Lower leg skin (tissue), 3 donors: ENCODE results near the gene ASB1.

Experiments used
- POLR2A ChIP-seq, 2 donors: fragments of 450-650 bp; IDR thresholded peaks; one replicate each; pipeline ENCODE4 v1.6.1; 2016 to 2017; ENCODE audit warnings: antibody characterized with exemption in 2 of 2, mild to moderate bottlenecking in 1 of 2, moderate library complexity in 1 of 2
- TF ChIP-seq, protein P1 (sequence below), 3 donors: fragments of 450-650 bp; IDR thresholded peaks; one replicate each; pipeline ENCODE4 v1.5.1; 2016; ENCODE audit warnings: antibody characterized with exemption in 3 of 3, mild to moderate bottlenecking in 3 of 3, moderate library complexity in 2 of 3

DNA sequence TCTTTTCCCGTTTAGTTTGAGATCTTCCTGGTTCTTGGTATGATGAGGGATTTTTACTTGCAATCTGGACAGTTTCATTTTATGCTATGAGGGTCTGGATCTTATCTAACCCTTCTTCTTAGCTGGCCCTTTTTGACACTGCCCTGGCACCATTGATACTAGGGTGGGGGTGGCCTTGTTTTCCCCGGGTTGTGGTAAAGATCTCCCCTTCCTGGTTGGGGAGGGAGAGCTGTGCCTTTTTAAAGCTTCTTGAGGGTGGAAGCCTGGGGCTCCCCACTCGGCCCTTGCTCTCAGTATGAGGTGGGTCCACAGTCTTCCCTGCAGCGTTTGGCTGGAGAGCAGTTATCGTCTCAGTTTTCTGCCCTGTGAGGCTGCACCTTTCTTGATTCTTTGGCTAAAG, 66.1 kb downstream of the ASB1 start:
- TF ChIP-seq, protein P1, sequence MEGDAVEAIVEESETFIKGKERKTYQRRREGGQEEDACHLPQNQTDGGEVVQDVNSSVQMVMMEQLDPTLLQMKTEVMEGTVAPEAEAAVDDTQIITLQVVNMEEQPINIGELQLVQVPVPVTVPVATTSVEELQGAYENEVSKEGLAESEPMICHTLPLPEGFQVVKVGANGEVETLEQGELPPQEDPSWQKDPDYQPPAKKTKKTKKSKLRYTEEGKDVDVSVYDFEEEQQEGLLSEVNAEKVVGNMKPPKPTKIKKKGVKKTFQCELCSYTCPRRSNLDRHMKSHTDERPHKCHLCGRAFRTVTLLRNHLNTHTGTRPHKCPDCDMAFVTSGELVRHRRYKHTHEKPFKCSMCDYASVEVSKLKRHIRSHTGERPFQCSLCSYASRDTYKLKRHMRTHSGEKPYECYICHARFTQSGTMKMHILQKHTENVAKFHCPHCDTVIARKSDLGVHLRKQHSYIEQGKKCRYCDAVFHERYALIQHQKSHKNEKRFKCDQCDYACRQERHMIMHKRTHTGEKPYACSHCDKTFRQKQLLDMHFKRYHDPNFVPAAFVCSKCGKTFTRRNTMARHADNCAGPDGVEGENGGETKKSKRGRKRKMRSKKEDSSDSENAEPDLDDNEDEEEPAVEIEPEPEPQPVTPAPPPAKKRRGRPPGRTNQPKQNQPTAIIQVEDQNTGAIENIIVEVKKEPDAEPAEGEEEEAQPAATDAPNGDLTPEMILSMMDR (IDR thresholded peaks at IDR 0.05) = no peak
- TF ChIP-seq POLR2A (IDR thresholded peaks at IDR 0.05) = no peak
